Measurements from ENCODE around the gene KIAA1549. TPM values are rescaled to one million over a fixed set of nuclear protein-coding genes. Genes with fewer than 3 reads are reported as not detected.

Gene KIAA1549
- total and polyA plus RNA-seq, 2 of the 8 experiments (the other 6 are each of a cell fraction or from before 2014, with no cell fraction given) = 6.5 to 17.3 TPM

GRCh38 chr7:139026551-139026950 is 45.4 kb upstream of the KIAA1549 start:
- WGBS, 2 experiments (ENCODE audit: extremely low coverage in 1 of 2, insufficient coverage in 1 of 2, insufficient read length in 1 of 2, insufficient replicate concordance in 2 of 2, low coverage in 1 of 2, low lambda C conversion rate in 2 of 2, missing lambda C conversion rate in 1 of 2) = 89% methylated on average over 6 of the region's 6 CpGs; no CpG with 5 or more reads in 1 of the 2 experiments
- Histone ChIP-seq H2BK12ac (ENCODE audit: low read depth, low read length) (no peak overlapping the region), H2AK5ac (ENCODE audit: low read depth, low read length) (no peak overlapping the region), H3K4me2 (ENCODE audit: insufficient read depth in 1 of 2, low read depth in 2 of 2, low read length in 2 of 2) (no peak overlapping the region), H4K91ac (replicated peaks; ENCODE audit: insufficient read length, low read length) (no peak overlapping the region), H3K56ac (replicated peaks; ENCODE audit: insufficient read length, low read depth, low read length) (no peak overlapping the region), H4K8ac (ENCODE audit: extremely low read depth, insufficient read depth, low read length) (no peak overlapping the region), H3K79me1 (ENCODE audit: low read depth, low read length) (no peaks in the 10 kb centered on the region), H2BK15ac (ENCODE audit: low read length) (no peak overlapping the region), H3K4ac (replicated peaks; ENCODE audit: insufficient read length, low read depth, low read length) (no peak overlapping the region), H3K27me3 (replicated peaks in 1 of 4; ENCODE audit: control insufficient read depth in 3 of 4, extremely low read depth in 1 of 4, insufficient read depth in 3 of 4, low read length in 3 of 4) (no peaks in the 10 kb centered on the region), H3K23me2 (ENCODE audit: low read depth, low read length) (no peaks in the 10 kb centered on the region), H2BK5ac (ENCODE audit: low read depth, low read length) (no peak overlapping the region), H3K4me3 (ENCODE audit: extremely low read depth in 1 of 4, insufficient read depth in 2 of 4, low read depth in 3 of 4, low read length in 4 of 4) (no peak overlapping the region), H3K4me1 (replicated peaks in 1 of 4; ENCODE audit: control insufficient read depth in 3 of 4, insufficient read depth in 4 of 4, low read length in 3 of 4) (no peaks in the 10 kb centered on the region), H3K79me2 (ENCODE audit: control insufficient read depth in 1 of 2, insufficient read depth in 2 of 2, low read length in 2 of 2) (no peaks in the 10 kb centered on the region), H3K9me3 (ENCODE audit: insufficient read depth in 2 of 2, low read depth in 1 of 2, low read length in 1 of 2) (no peaks in the 10 kb centered on the region), H3K18ac (ENCODE audit: extremely low read depth, low read length) (no peak overlapping the region), H3K27ac (ENCODE audit: low read depth, low read length) (no peak overlapping the region), H3K14ac (ENCODE audit: insufficient read length) (no peak overlapping the region), H3K23ac (ENCODE audit: insufficient read length) (no peak overlapping the region), H3K36me3 (ENCODE audit: control insufficient read depth in 2 of 4, insufficient read depth in 4 of 4, low read length in 3 of 4) (peaks cover 7 to 46% (median 22%) of the 10 kb centered on the region in 4 experiments; a peak in 7 of 8 replicates), H2BK120ac (replicated peaks; ENCODE audit: low read depth, low read length) (no peak overlapping the region), H3K9ac (replicated peaks in 1 of 4; ENCODE audit: extremely low read depth in 1 of 4, low read depth in 3 of 4, low read length in 3 of 4) (no peak overlapping the region), H4K5ac (ENCODE audit: insufficient read length, low read depth, low read length) (no peak overlapping the region), H4K20me1 (replicated peaks in 1 of 2; ENCODE audit: control insufficient read depth in 1 of 2, insufficient read depth in 2 of 2, low read length in 2 of 2) (no peaks in the 10 kb centered on the region), H2BK20ac (ENCODE audit: low read length) (no peak overlapping the region), H2AFZ (ENCODE audit: low read length) (no peak overlapping the region)
- ChIA-PET POLR2A (ENCODE audit: partially characterized antibody) (interaction anchor here (0.8 to 1.5 kb wide), 3 partner anchors 9 to 21 kb away, joined by 3 to 8 read pairs (median 3); no protein-coding TSS in a partner anchor), CTCF (ENCODE audit: partially characterized antibody) (interaction anchor here (0.6 to 1.2 kb wide), 5 partner anchors 10 to 1681 kb away, joined by 3 to 9 read pairs (median 3); no protein-coding TSS in a partner anchor)
- DNase-seq (ENCODE audit: low read depth in 1 of 2, low spot score in 2 of 2) (no peak), FAIRE-seq (no peak)
- TF ChIP-seq RAD21 (IDR thresholded peaks at IDR 0.05 in 1 of 2, conservative IDR thresholded peaks at IDR 0.05 in 1 of 2; ENCODE audit: low read depth in 2 of 2, low read length in 2 of 2) = no peak
- no peak for TF ChIP-seq TEAD4 (IDR thresholded peaks at IDR 0.05; ENCODE audit: low read depth, low read length)
- no peak for TF ChIP-seq USF2 (IDR thresholded peaks at IDR 0.05; ENCODE audit: low read length)
- no peak for TF ChIP-seq JUN (IDR thresholded peaks at IDR 0.05; ENCODE audit: low read depth, low read length)
- TF ChIP-seq CTBP2 (IDR thresholded peaks at IDR 0.05; ENCODE audit: borderline replicate concordance, insufficient read depth, insufficient read length, low read length) = no peak
- TF ChIP-seq EZH2 (IDR thresholded peaks at IDR 0.05; ENCODE audit: low read depth, low read length, severe bottlenecking) = no peak
- no peak for TF ChIP-seq RNF2 (IDR thresholded peaks at IDR 0.05; ENCODE audit: borderline replicate concordance, low read depth, low read length, missing control alignments, poor library complexity, severe bottlenecking)
- no peak for TF ChIP-seq SP2 (IDR thresholded peaks at IDR 0.05; ENCODE audit: low read length)
- TF ChIP-seq ATF2 (IDR thresholded peaks at IDR 0.05; ENCODE audit: low read length) = no peak
- TF ChIP-seq NRF1 (IDR thresholded peaks at IDR 0.05; ENCODE audit: low read depth, low read length) = no peak

Measured in H1 (cell line).